Erythroblast (primary cell): ENCODE data around the gene EXOC6B.
"Not testable (repeated sequence)": the region's sequence is repeated elsewhere in the genome, so short reads cannot be mapped to it uniquely, and the experiment has no call there.

ENCODE experiments used
- GATA1 ChIP-seq: IDR thresholded peaks from 2 replicates; pipeline ENCODE4 v1.6.1; 2011; ENCODE audit warnings: low read depth, mild to moderate bottlenecking, control low read depth, low read length, moderate library complexity
- POLR2A ChIP-seq: IDR thresholded peaks from 2 replicates; pipeline ENCODE4 v1.6.1; 2011; ENCODE audit warnings: mild to moderate bottlenecking, low read length

DNA sequence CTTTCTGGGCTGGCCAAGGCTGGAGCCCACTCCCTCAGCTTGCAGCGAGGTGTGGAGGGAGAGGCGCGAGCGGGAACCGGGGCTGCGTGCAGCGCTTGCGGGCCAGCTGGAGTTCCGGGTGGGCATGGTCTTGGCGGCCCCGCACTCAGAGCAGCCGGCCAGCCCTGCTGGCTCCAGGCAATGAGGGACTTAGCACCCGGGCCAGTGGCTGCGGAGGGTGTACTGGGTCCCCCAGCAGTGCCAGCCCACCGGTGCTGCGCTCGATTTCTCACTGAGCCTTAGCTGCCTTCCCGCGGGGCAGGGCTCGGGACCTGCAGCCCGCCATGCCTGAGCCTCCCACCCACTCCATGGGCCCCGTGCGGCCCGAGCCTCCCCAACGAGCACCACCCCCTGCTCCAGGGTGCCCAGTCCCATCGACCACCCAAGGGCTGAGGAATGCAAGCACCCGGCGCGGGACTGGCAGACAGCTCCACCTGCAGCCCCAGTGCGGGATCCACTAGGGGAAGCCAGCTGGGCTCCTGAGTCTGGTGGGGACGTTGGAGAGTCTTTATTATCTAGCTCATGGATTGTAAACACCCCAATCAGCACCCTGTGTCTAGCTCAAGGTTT, 404.0 kb downstream of the EXOC6B start:
- not testable (repeated sequence) for TF ChIP-seq POLR2A, GATA1
